ENCODE measurements around the gene SPATA32.

The SPATA32 gene

DNA sequence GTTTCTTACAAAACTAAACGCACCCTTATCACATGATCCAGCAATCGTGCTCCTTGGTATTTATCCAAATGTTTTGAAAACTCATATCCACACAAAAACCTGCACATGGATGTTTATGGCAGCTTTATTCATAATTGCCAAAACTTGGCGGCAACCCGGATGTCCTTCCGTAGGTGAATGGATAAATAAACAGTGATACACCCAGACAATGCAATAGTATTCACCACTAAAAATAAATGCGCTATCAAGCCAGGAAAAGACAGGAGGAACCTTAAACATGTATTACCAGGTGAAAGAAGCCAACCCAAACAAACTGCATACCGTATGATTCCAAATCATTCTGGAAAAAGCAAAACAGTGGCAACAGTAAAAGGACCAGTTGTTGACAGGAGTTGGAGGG, 10.0 kb downstream of the SPATA32 start:
- CTCF ChIA-PET = interaction anchor here (1.8 kb wide), 1 partner anchor 33 kb away, joined by 7 read pairs; no protein-coding TSS in a partner anchor
- TF ChIP-seq, protein P1, sequence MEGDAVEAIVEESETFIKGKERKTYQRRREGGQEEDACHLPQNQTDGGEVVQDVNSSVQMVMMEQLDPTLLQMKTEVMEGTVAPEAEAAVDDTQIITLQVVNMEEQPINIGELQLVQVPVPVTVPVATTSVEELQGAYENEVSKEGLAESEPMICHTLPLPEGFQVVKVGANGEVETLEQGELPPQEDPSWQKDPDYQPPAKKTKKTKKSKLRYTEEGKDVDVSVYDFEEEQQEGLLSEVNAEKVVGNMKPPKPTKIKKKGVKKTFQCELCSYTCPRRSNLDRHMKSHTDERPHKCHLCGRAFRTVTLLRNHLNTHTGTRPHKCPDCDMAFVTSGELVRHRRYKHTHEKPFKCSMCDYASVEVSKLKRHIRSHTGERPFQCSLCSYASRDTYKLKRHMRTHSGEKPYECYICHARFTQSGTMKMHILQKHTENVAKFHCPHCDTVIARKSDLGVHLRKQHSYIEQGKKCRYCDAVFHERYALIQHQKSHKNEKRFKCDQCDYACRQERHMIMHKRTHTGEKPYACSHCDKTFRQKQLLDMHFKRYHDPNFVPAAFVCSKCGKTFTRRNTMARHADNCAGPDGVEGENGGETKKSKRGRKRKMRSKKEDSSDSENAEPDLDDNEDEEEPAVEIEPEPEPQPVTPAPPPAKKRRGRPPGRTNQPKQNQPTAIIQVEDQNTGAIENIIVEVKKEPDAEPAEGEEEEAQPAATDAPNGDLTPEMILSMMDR (conservative IDR thresholded peaks at IDR 0.05; ENCODE audit: low read depth) = no peak
- POLR2A ChIA-PET (ENCODE audit: low non-redundant PET) = no interaction called here
- no peak for DNase-seq (ENCODE audit: low spot score)
- no peak overlapping the region for H3K27ac ChIP-seq

DNA sequence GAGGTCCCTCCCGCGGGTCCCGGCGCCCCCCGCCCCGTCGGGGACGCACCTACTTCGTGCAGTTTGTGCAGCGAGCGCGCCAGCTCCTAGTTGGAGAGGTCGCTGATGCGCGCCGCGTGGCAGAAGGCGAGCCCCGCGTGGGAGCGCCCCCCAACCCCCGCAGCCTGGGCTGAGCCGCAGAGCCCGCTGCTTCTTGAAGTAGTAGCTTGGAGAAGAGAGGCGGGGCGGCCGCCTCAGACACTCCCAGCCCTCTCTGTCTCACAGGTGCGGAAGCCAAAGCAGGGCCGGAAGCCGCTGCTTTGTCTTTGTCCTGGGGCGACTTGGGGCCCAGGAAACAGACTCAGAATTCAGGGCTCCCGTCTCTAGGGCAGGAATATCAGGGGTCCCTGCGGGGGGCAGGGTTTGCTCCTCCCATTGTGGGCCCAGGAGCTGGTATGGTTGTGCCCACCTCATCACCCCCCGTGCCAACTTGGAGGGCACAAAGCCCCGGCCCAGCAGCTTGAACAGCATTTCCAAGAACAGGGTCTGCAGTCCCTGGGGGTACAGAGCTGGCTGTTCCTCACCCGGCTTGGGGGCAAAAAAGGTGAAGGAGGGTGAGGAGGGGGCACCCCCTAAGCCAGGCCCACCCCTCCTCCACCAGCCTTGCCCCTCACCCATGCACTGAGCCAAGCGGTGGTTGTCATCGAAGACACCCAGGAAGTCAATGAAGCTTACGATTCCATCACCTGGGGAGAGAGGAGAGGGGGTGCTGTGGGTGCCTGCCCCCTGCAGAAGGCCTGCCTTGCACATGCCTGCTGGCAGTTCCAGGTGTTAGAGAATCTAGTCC, 13.5 kb downstream of the SPATA32 start:
- TF ChIP-seq, protein P1 (conservative IDR thresholded peaks at IDR 0.05; ENCODE audit: low read depth) = no peak
- DNase-seq (ENCODE audit: low spot score) = peak; percentile 84
- peak overlapping the region; percentile 89 for H3K27ac ChIP-seq
- ChIA-PET POLR2A (ENCODE audit: low non-redundant PET) (interaction anchor here (1.0 kb wide), 1 partner anchor 11 kb away, joined by 3 read pairs; no protein-coding TSS in a partner anchor), CTCF (interaction anchor here (0.6 to 1.4 kb wide), 5 partner anchors 13 to 1438 kb away, joined by 3 to 5 read pairs (median 3); partner anchors contain the start of gene ACBD4)

DNA sequence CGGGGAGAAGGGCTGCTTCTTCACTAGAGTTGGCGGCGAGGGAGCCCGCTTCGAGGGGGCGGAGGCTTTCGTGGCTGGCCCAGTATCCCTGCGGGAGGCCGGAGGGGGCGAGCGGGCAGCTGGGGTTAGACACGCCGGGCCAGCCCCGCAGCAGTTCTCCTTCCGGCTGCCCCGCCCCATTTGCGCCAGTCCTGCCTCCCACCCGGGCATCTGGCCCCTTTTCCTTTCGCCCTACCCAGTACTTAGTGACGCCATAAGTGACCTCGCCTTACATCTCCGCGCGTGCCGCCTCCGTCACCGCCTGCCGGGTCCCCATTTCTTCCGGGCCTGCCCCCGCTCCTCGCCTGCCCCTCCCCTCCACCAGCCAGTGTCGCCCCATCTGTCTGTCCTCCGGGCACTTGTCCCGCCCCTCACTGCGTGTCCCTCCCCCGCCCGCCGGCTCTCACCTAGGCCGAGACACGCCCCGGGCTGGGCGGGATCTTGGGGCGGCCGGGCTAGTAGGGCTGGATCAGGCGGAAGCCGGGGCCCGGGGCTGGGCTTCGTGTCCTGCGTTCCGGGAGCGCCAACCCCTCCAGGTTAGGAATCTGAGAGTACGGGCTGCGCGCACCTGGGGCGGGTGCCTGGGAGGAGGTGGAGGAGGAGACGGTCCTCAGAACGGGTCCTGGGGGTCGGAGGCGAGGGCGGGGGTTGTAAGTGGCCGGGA, 14.3 kb downstream of the SPATA32 start:
- TF ChIP-seq, protein P1 (conservative IDR thresholded peaks at IDR 0.05; ENCODE audit: low read depth) = no peak
- ChIA-PET CTCF (interaction anchor here (0.6 to 1.5 kb wide), 7 partner anchors 12 to 1437 kb away, joined by 3 to 5 read pairs (median 3); partner anchors contain the start of gene ACBD4), POLR2A (ENCODE audit: low non-redundant PET) (interaction anchor here (1.0 kb wide), 1 partner anchor 12 kb away, joined by 3 read pairs; no protein-coding TSS in a partner anchor)
- DNase-seq (ENCODE audit: low spot score) = peak; percentile 98
- H3K27ac ChIP-seq = peak overlapping the region; percentile 89

DNA sequence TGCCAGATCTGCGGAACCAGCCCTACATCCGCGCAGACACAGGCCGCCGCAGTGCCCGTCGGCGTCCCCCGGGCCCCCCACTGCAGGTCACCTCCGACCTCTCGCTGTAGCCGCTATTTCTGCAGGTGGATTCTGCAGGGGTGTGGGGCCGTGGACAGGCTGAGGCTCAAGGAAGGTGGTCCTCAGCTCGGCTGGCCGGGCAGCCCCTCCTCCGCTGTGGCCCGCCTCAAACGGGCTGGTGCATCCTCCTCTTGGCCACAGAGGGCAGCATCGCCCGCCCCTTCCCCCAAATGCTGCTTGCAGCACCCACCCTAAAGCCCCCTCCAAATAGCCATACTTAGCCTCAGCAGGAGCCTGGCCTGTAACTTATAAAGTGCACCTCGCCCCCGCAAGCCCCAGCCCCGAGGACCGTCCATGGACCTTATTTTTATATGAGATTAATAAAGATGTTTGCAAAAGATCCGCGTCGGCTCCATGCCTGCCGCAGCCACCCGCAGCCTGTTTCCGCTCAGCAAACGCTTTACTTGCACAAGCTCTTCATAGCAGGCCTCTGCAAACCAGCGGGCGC, 14.9 kb downstream of the SPATA32 start:
- H3K27ac ChIP-seq = peak overlapping the region; percentile 89
- TF ChIP-seq, protein P1 (conservative IDR thresholded peaks at IDR 0.05; ENCODE audit: low read depth) = peak; percentile 45
- ChIA-PET CTCF (interaction anchor here (0.7 to 1.5 kb wide), 5 partner anchors 16 to 1300 kb away, joined by 3 to 4 read pairs (median 3); no protein-coding TSS in a partner anchor), POLR2A (ENCODE audit: low non-redundant PET) (no interaction called here)
- DNase-seq (ENCODE audit: low spot score) = no peak

DNA sequence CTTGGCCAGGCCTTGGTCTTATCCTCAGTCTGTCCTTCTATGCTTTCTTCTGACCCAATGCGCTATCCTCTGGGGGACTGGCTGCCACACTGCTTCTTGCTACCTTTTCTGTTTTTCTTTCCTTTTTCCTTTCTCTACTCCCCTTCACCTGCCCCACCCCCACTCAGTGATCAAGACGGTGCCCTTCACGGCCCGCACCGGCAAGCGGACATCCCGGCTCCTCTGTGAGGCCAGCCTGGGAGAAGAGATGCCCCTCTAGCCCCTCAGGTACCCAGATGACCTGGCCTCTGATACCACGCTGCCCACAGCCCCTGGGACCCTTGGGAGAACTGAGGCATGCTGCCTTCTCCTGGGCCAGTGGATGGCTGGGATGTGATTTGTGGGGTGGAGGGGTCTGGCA, 15.6 kb downstream of the SPATA32 start:
- TF ChIP-seq, protein P1 (conservative IDR thresholded peaks at IDR 0.05; ENCODE audit: low read depth) = no peak
- no peak for DNase-seq (ENCODE audit: low spot score)
- POLR2A ChIA-PET (ENCODE audit: low non-redundant PET) = no interaction called here
- CTCF ChIA-PET = interaction anchor here (0.7 to 1.5 kb wide), 2 partner anchors 20 to 1300 kb away, joined by 3 to 4 read pairs; no protein-coding TSS in a partner anchor
- H3K27ac ChIP-seq = peak overlapping the region; percentile 89
